Esophagus squamous epithelium (tissue), 5 donors: ENCODE data around the gene THAP11. TPM values are rescaled to one million over a fixed set of nuclear protein-coding genes. Genes with fewer than 3 reads are reported as not detected.

Source experiments
- DNase-seq: peaks from one replicate; lab custom pipeline; 2025; lab: John Stamatoyannopoulos, UW
- H3K27ac ChIP-seq, 4 donors: fragments of 200-600 bp; sonication (generic); one replicate each; pipeline ENCODE4 v1.5.1; 2016 to 2019; ENCODE audit warnings: mild to moderate bottlenecking in 1 of 4
- H3K27me3 ChIP-seq, 4 donors: fragments of 200-600 bp; sonication (generic); 1 replicate in 3 of 4; 2 replicates in 1 of 4; pipeline versions ENCODE4 v1.5.1 to v1.6.0; 2017 to 2021; ENCODE audit warnings: antibody characterized with exemption in 1 of 4
- H3K36me3 ChIP-seq, 3 donors: fragments of 200-600 bp; sonication (generic); one replicate each; pipeline ENCODE4 v1.5.1; 2016 to 2019
- H3K4me1 ChIP-seq, 3 donors: fragments of 200-600 bp; sonication (generic); one replicate each; pipeline ENCODE4 v1.5.1; 2017 to 2019
- H3K4me3 ChIP-seq, 4 donors: fragments of 200-600 bp; sonication (generic); 1 replicate in 3 of 4; 2 replicates in 1 of 4; pipeline ENCODE4 v1.5.1; 2016 to 2019; ENCODE audit warnings: mild to moderate bottlenecking in 2 of 4, moderate library complexity in 1 of 4
- H3K9me3 ChIP-seq, 3 donors: fragments of 200-600 bp; sonication (generic); one replicate each; pipeline ENCODE4 v1.5.1; 2016 to 2019
- CTCF ChIP-seq, 6 experiments: fragments of 450-650 bp in 4 of 6; fragments of 200-600 bp in 2 of 6; sonication (generic) in 2 of 6; IDR thresholded peaks; one replicate each; pipeline ENCODE4 v1.5.1; 2016 to 2019; ENCODE audit warnings: antibody characterized with exemption in 6 of 6, mild to moderate bottlenecking in 4 of 6, moderate library complexity in 4 of 6
- POLR2A ChIP-seq, 4 donors: fragments of 450-650 bp; IDR thresholded peaks; one replicate each; pipeline ENCODE4 v1.6.1; 2017; ENCODE audit warnings: antibody characterized with exemption in 4 of 4, mild to moderate bottlenecking in 4 of 4, moderate library complexity in 3 of 4
- WGBS, 2 donors: methylation state at CpG; one replicate each; pipeline ENCODE4 v1.1.5; 2018; 5-methylcytosine and 5-hydroxymethylcytosine counted together
- intact Hi-C: fragments of 100-400 bp; cut with DNase I; formaldehyde crosslinking; loops from one replicate; pipeline ENCODE4 v1.15.0; 2022
- total RNA-seq, 4 donors: library from RNA; depleted of rRNA; stranded (reverse); fragments of >200 nt; gene quantifications; one replicate each; pipeline ENCODE4 v1.1.0, GENCODE V29; 2016
- donor health status: DM: yes; HTN: yes; CAD: no.

THAP11 gene
- total RNA-seq, 4 donors from 2014 or later: 35.8 to 48.8 (median 42.1) TPM

- TF ChIP-seq CTCF (IDR thresholded peaks at IDR 0.05) (no peak), POLR2A (IDR thresholded peaks at IDR 0.05) (no peak)
Observed at GRCh38 chr16:67855789-67856188, 13.7 kb downstream of the THAP11 start.

GRCh38 chr16:67856927-67857546 lies 14.9 kb downstream of the THAP11 start:
- H3K27me3 ChIP-seq: no peaks in the 10 kb centered on the region
- intact Hi-C loops: no loop called here
- H3K9me3 ChIP-seq: no peaks in the 10 kb centered on the region
- H3K4me1 ChIP-seq: peaks cover 39 to 68% (median 45%) of the 10 kb centered on the region in 3 donors
- DNase-seq: no peak
- TF ChIP-seq CTCF (IDR thresholded peaks at IDR 0.05) (no peak), POLR2A (IDR thresholded peaks at IDR 0.05) (no peak)
- no peaks in the 10 kb centered on the region for H3K36me3 ChIP-seq
- no peak overlapping the region for H3K4me3 ChIP-seq
- 84 to 100% methylated on average over 3 to 4 of the region's 5 CpGs for WGBS, 2 donors
- H3K27ac ChIP-seq: peak overlapping the region; percentile 55 to 89 (median 86)

More at GRCh38 chr16:67855789-67856188, 13.7 kb downstream of the THAP11 start:
- H3K4me1 ChIP-seq: peaks cover 32 to 67% (median 34%) of the 10 kb centered on the region in 3 donors
- H3K27ac ChIP-seq: peak overlapping the region in 1 of 4 donors; percentile 25
- no peaks in the 10 kb centered on the region for H3K36me3 ChIP-seq
- intact Hi-C loops: no loop called here
- H3K4me3 ChIP-seq: no peak overlapping the region
- WGBS, 2 donors: 83 to 84% methylated on average over 7 to 9 of the region's 10 CpGs
- H3K27me3 ChIP-seq: no peaks in the 10 kb centered on the region
- no peaks in the 10 kb centered on the region for H3K9me3 ChIP-seq
- DNase-seq: no peak

- H3K9me3 ChIP-seq: no peaks in the 10 kb centered on the region
- H3K36me3 ChIP-seq: no peaks in the 10 kb centered on the region
- DNase-seq: no peak
- no peaks in the 10 kb centered on the region for H3K27me3 ChIP-seq
- 26 to 30% methylated on average over 3 of the region's 3 CpGs for WGBS, 2 donors
- TF ChIP-seq POLR2A (IDR thresholded peaks at IDR 0.05) (no peak), CTCF (IDR thresholded peaks at IDR 0.05) (no peak)
- peak overlapping the region; percentile 77 to 89 (median 86) for H3K27ac ChIP-seq
- intact Hi-C loops: no loop called here
- peaks cover 44 to 73% (median 52%) of the 10 kb centered on the region in 3 donors for H3K4me1 ChIP-seq
- H3K4me3 ChIP-seq: no peak overlapping the region
Observed at GRCh38 chr16:67857547-67858233, 15.6 kb downstream of the THAP11 start.

- Histone ChIP-seq H3K36me3 (no peaks in the 10 kb centered on the region), H3K27me3 (no peaks in the 10 kb centered on the region), H3K9me3 (no peaks in the 10 kb centered on the region), H3K27ac (peak overlapping the region; percentile 77 to 89 (median 86)), H3K4me1 (peaks cover 51 to 82% (median 59%) of the 10 kb centered on the region in 3 donors), H3K4me3 (no peak overlapping the region)
- TF ChIP-seq CTCF (IDR thresholded peaks at IDR 0.05) (no peak), POLR2A (IDR thresholded peaks at IDR 0.05) (no peak)
- no peak for DNase-seq
- intact Hi-C loops: no loop called here
- 76 to 77% methylated on average over 4 of the region's 4 CpGs for WGBS, 2 donors
Observed at GRCh38 chr16:67858500-67858899, 16.4 kb downstream of the THAP11 start.
